Erythroblast (primary cell): ENCODE measurements around the gene SIDT2.

Source experiments
- GATA1 ChIP-seq: IDR thresholded peaks from 2 replicates; pipeline ENCODE4 v1.6.1; 2011; ENCODE audit warnings: low read depth, mild to moderate bottlenecking, control low read depth, low read length, moderate library complexity
- POLR2A ChIP-seq: IDR thresholded peaks from 2 replicates; pipeline ENCODE4 v1.6.1; 2011; ENCODE audit warnings: mild to moderate bottlenecking, low read length

GRCh38 chr11:117170210-117170609 is 8.3 kb upstream of the SIDT2 start:
- TF ChIP-seq POLR2A (no peak), GATA1 (no peak)
